K562 (cell line): ENCODE results near the gene OR2B2. TPM values are rescaled to one million over a fixed set of nuclear protein-coding genes. Genes with fewer than 3 reads are reported as not detected.

Experiments used
- ATAC-seq: fragments of 200-7000 bp; cut with Tn5 transposase; 3 replicates; pipeline ENCODE4 v1.9.1; 2020; ENCODE audit warnings: moderate library complexity
- BruUV-seq: library from RNA; stranded (reverse); fragments of 400-500 nt; replicated peaks from 2 replicates; lab custom pipeline; 2021; lab: Mats Ljungman, UMichigan
- CTCF ChIA-PET: fragments of 300-600 bp; formaldehyde crosslinking; extraction: SDS; loops from one replicate; lab custom pipeline; 2021; ENCODE audit warnings: low intra/inter-chr PET ratio; lab: Yijun Ruan, JAX
- POLR2A ChIA-PET: fragments of 300-600, 350-650 bp; sonication (Branson Sonifier 250); formaldehyde crosslinking; extraction: SDS; loops from one replicate; lab custom pipeline; 2021; ENCODE audit warnings: antibody characterized with exemption, inconsistent platforms; lab: Yijun Ruan, JAX
- DNase-seq, 4 experiments: peaks; one replicate each; pipeline versions ENCODE4 v3.0.0 to v3.0.0-alpha.2; 2011 to 2018; ENCODE audit warnings: low spot score in 3 of 4, mixed read lengths in 3 of 4; ENCODE audit errors: extremely low read depth in 1 of 4
- FAIRE-seq: peaks from 2 replicates; lab custom pipeline; 2011; peaks lifted over from hg19 to GRCh38; lab: Jason Lieb, UNC
- H2AFZ ChIP-seq: 2 replicates; pipeline ENCODE4 v1.6.0; 2011; ENCODE audit warnings: low read depth, low read length, control low read depth, inconsistent platforms
- H3K27ac ChIP-seq: fragments of 200-600 bp; 3 replicates; pipeline ENCODE4 v1.8.0; 2011; ENCODE audit warnings: low read depth, mild to moderate bottlenecking, control low read depth, inconsistent platforms, low read length, moderate library complexity, mixed read lengths; ENCODE audit errors: extremely low read depth
- H3K27me3 ChIP-seq, 2 experiments: fragments of 300-600 bp in 1 of 2; 2 replicates in 1 of 2; 3 replicates in 1 of 2; pipeline versions ENCODE4 v1.6.0 to v1.8.0; 2011; ENCODE audit warnings: inconsistent platforms in 2 of 2, low read length in 2 of 2, mild to moderate bottlenecking in 1 of 2, mixed read lengths in 1 of 2, moderate library complexity in 1 of 2; ENCODE audit not compliant: control insufficient read depth in 2 of 2, insufficient read depth in 2 of 2
- H3K36me3 ChIP-seq: fragments of 300-600 bp; 3 replicates; pipeline ENCODE4 v1.8.0; 2011; ENCODE audit warnings: mild to moderate bottlenecking, low read length, inconsistent platforms; ENCODE audit not compliant: control insufficient read depth, insufficient read depth
- H3K4me1 ChIP-seq, 2 experiments: fragments of 200-600 bp in 1 of 2; replicated peaks in 1 of 2; 2 replicates in 1 of 2; 3 replicates in 1 of 2; pipeline versions ENCODE4 v1.5.1 to v1.8.0; 2011; ENCODE audit warnings: inconsistent platforms in 2 of 2, low read length in 2 of 2, mild to moderate bottlenecking in 1 of 2, mixed read lengths in 1 of 2, moderate library complexity in 1 of 2; ENCODE audit not compliant: control insufficient read depth in 2 of 2, insufficient read depth in 2 of 2
- H3K4me2 ChIP-seq: 2 replicates; pipeline ENCODE4 v1.6.1; 2011; ENCODE audit warnings: low read length, control low read depth, inconsistent platforms, mixed read lengths; ENCODE audit not compliant: insufficient read depth
- H3K4me3 ChIP-seq: fragments of 200-600 bp; sonication (generic), shearing (Covaris generic); 2 replicates; pipeline ENCODE4 v1.5.1; 2016; ENCODE audit warnings: control low read depth, inconsistent platforms
- H3K79me2 ChIP-seq: fragments of 200-600 bp; 3 replicates; pipeline ENCODE4 v1.8.0; 2011; ENCODE audit warnings: low read length, inconsistent platforms; ENCODE audit not compliant: control insufficient read depth, insufficient read depth
- H3K9ac ChIP-seq, 2 experiments: 2 replicates each; pipeline versions ENCODE4 v1.6.0 to v1.6.1; 2011; ENCODE audit warnings: low read depth in 2 of 2, low read length in 2 of 2, control low read depth in 1 of 2, inconsistent platforms in 1 of 2, mild to moderate bottlenecking in 1 of 2, mixed read lengths in 1 of 2; ENCODE audit not compliant: insufficient read depth in 1 of 2
- H3K9me1 ChIP-seq: one replicate; pipeline ENCODE4 v1.6.0; 2011; ENCODE audit warnings: inconsistent platforms, mild to moderate bottlenecking, low read length, moderate library complexity; ENCODE audit not compliant: control insufficient read depth, insufficient read depth
- H3K9me3 ChIP-seq: replicated peaks from 2 replicates; pipeline ENCODE4 v1.5.1; 2011; ENCODE audit warnings: low read depth, low read length, inconsistent platforms; ENCODE audit not compliant: control insufficient read depth, insufficient read depth
- H4K20me1 ChIP-seq: replicated peaks from 2 replicates; pipeline ENCODE4 v1.6.1; 2011; ENCODE audit warnings: low read length, inconsistent platforms, mixed read lengths; ENCODE audit not compliant: control insufficient read depth, insufficient read depth
- ELK3 ChIP-seq: fragments of 450-650 bp; formaldehyde crosslinking; IDR thresholded peaks from 2 replicates; pipeline ENCODE4 v1.4.0; 2020; ENCODE audit warnings: mild to moderate bottlenecking
- FIP1L1 ChIP-seq: fragments of 200-400 bp; formaldehyde crosslinking; IDR thresholded peaks from 2 replicates; pipeline ENCODE4 v1.6.1; 2018; ENCODE audit warnings: mild to moderate bottlenecking, low read depth, low read length; ENCODE audit not compliant: poor library complexity, severe bottlenecking
- GTF2E2 ChIP-seq: fragments of 200-800 bp; sonication (Bioruptor generic); IDR thresholded peaks from 2 replicates; pipeline ENCODE4 v1.6.1; 2016; ENCODE audit warnings: missing genetic modification characterization, missing compliant biosample characterization
- HNRNPLL ChIP-seq: fragments of 200-400 bp; formaldehyde crosslinking; IDR thresholded peaks from 2 replicates; pipeline ENCODE4 v1.6.1; 2017; ENCODE audit warnings: low read length, low read depth, mild to moderate bottlenecking; ENCODE audit not compliant: poor library complexity, severe bottlenecking
- HSF4 ChIP-seq: fragments of 250-450 bp; sonication (Bioruptor Pico); IDR thresholded peaks from 2 replicates; pipeline ENCODE4 v2.1.2; 2022; ENCODE audit warnings: mild to moderate bottlenecking, moderate library complexity, borderline replicate concordance
- ILK ChIP-seq: fragments of 450-650 bp; IDR thresholded peaks from 2 replicates; pipeline ENCODE4 v1.6.1; 2016; ENCODE audit warnings: missing genetic modification characterization, low read depth, mild to moderate bottlenecking, missing compliant biosample characterization, moderate library complexity, borderline replicate concordance
- MEIS2 ChIP-seq: fragments of 450-650 bp; IDR thresholded peaks from 2 replicates; pipeline ENCODE4 v1.6.1; 2014; ENCODE audit warnings: mild to moderate bottlenecking; ENCODE audit not compliant: partially characterized antibody
- MNT ChIP-seq, 2 experiments: fragments of 450-650 bp; conservative IDR thresholded peaks; 2 replicates each; pipeline ENCODE4 v1.6.1; 2017; ENCODE audit warnings: mild to moderate bottlenecking in 2 of 2, moderate library complexity in 2 of 2
- NUFIP1 ChIP-seq: fragments of 450-650 bp; IDR thresholded peaks from 2 replicates; pipeline ENCODE4 v1.6.1; 2018; ENCODE audit not compliant: partially characterized antibody
- TAF9B ChIP-seq: fragments of 450-650 bp; IDR thresholded peaks from 2 replicates; pipeline ENCODE4 v1.6.1; 2018; ENCODE audit warnings: mild to moderate bottlenecking; ENCODE audit not compliant: partially characterized antibody
- TOE1 ChIP-seq, 2 experiments: fragments of 450-650 bp in 1 of 2; sonication (generic) in 1 of 2; formaldehyde crosslinking in 1 of 2; IDR thresholded peaks; 2 replicates each; pipeline versions ENCODE4 v1.7.1 to v1.8.0; 2016 to 2022; ENCODE audit warnings: borderline replicate concordance in 2 of 2, mild to moderate bottlenecking in 2 of 2, antibody characterized with exemption in 1 of 2, inconsistent platforms in 1 of 2, low read depth in 1 of 2, missing genetic modification reagents in 1 of 2, moderate library complexity in 1 of 2
- TRIM25 ChIP-seq: fragments of 450-650 bp; IDR thresholded peaks from 2 replicates; pipeline ENCODE4 v1.7.0; 2016; ENCODE audit warnings: borderline replicate concordance
- ZNF324 ChIP-seq: fragments of 250-450 bp; sonication (Bioruptor Pico); IDR thresholded peaks from 2 replicates; pipeline ENCODE4 v1.4.0; 2020; ENCODE audit warnings: mild to moderate bottlenecking
- WGBS: fragments of 100-300 bp; shearing (Covaris generic); methylation state at CpG from one replicate; pipeline ENCODE4 v1.1.6; 2016; ENCODE audit warnings: low coverage, mixed read lengths; ENCODE audit not compliant: insufficient coverage; ENCODE audit errors: missing lambda C conversion rate; 5-methylcytosine and 5-hydroxymethylcytosine counted together
- in situ Hi-C: fragments of 300-500 bp; cut with MboI; formaldehyde crosslinking; loops from 4 replicates; pipeline ENCODE4 v1.15.0; 2018; ENCODE audit warnings: inconsistent platforms, mixed read lengths
- intact Hi-C: fragments of 100-400 bp; cut with micrococcal nuclease; formaldehyde crosslinking; loops from 2 replicates; pipeline ENCODE4 v1.14.2; 2022
- polyA plus RNA-seq, 8 experiments: library from polyadenylated mRNA; depleted of rRNA in 4 of 8; stranded (reverse) in 5 of 8; unstranded in 3 of 8; fragments of >200 nt; fragmentation: Nextera tagmentation in 2 of 8; fragmentation: Illumina TruSeq in 1 of 8; extraction: Ambion mirVana in 2 of 8; extraction: Trizol in 1 of 8; gene quantifications; 2 replicates each; pipeline versions ENCODE4 v1.2.1 to v1.2.3, GENCODE V29; 2011 to 2014; ENCODE audit warnings: inconsistent platforms in 1 of 8, missing spikeins in 1 of 8
- total RNA-seq, 7 experiments: library from RNA; depleted of rRNA in 6 of 7; stranded (reverse); fragments of >200 nt in 6 of 7; fragmentation: Illumina TruSeq in 2 of 7; extraction: Trizol in 2 of 7; gene quantifications; 2 replicates each; pipeline versions ENCODE4 v1.2.1 to v1.2.3, GENCODE V29; 2011 to 2021; ENCODE audit warnings: low replicate concordance in 1 of 7

OR2B2 gene
- total and polyA plus RNA-seq, 9 of the 15 experiments (the other 6 are each of a cell fraction or from before 2014, with no cell fraction given): 0.24 TPM; not detected in 8

- no peak for TF ChIP-seq TOE1 (IDR thresholded peaks at IDR 0.05; ENCODE audit: borderline replicate concordance)
- 0 out of 2 replicates have a peak, but pooled peaks have one; percentile 33 for TF ChIP-seq TOE1 (CRISPR knock-in tag; IDR thresholded peaks at IDR 0.05; ENCODE audit: borderline replicate concordance, low read depth)
- no peak for TF ChIP-seq ILK (tag)
- TF ChIP-seq GTF2E2: no peak
- no peak for TF ChIP-seq FIP1L1
These were observed 46.3 kb downstream of the OR2B2 start (continued) for GRCh38 chr6:27865850-27866356.

- Histone ChIP-seq H3K9ac (peak overlapping the region; percentile 74 to 90), H3K9me1 (no peaks in the 10 kb centered on the region), H3K4me3 (peak overlapping the region; percentile 45), H3K27me3 (no peaks in the 10 kb centered on the region), H3K4me1 (peaks cover 15 to 16% of the 10 kb centered on the region in 2 experiments; a peak in 4 of 5 replicates), H4K20me1 (no peaks in the 10 kb centered on the region), H3K79me2 (peaks cover 37% of the 10 kb centered on the region), H2AFZ (no peak overlapping the region), H3K36me3 (no peaks in the 10 kb centered on the region), H3K27ac (peak overlapping the region; percentile 73), H3K4me2 (peak overlapping the region; percentile 76), H3K9me3 (no peaks in the 10 kb centered on the region)
- FAIRE-seq (peak; percentile 35), ATAC-seq (peak; percentile 49), DNase-seq (peak; percentile 38 to 84 (median 68))
- CTCF ChIA-PET: no interaction called here
- POLR2A ChIA-PET: interaction anchor here (0.7 to 18.7 kb wide), 23 partner anchors 8 to 961 kb away, joined by 3 to 306 read pairs (median 8); a partner anchor contains a TSS
- WGBS: 54% methylated on average over 58 of the region's 58 CpGs
- in situ Hi-C loops: no loop called here
- intact Hi-C loops: loop anchor here (1.0 kb wide), 1 partner anchor 28 kb away; a partner anchor contains a TSS
- BruUV-seq: TSS peak; percentile 95
- TF ChIP-seq MEIS2 (no peak), HSF4 (no peak), TAF9B (peak; percentile 62), NUFIP1 (no peak), TRIM25 (no peak), MNT (conservative IDR thresholded peaks at IDR 0.05) (peak in 1 of 2 experiments; percentile 32; a peak in 1 of 4 replicates), HNRNPLL (peak; percentile 48), ZNF324 (CRISPR knock-in tag) (no peak), ELK3 (no peak)
These were observed 47.0 kb downstream of the OR2B2 start for GRCh38 chr6:27864906-27865849.
